Erythroblast (primary cell): ENCODE results near the gene NRP1.

Source experiments
- GATA1 ChIP-seq: IDR thresholded peaks from 2 replicates; pipeline ENCODE4 v1.6.1; 2011; ENCODE audit warnings: low read depth, mild to moderate bottlenecking, control low read depth, low read length, moderate library complexity
- POLR2A ChIP-seq: IDR thresholded peaks from 2 replicates; pipeline ENCODE4 v1.6.1; 2011; ENCODE audit warnings: mild to moderate bottlenecking, low read length

GRCh38 chr10:33242931-33243330, 91.5 kb downstream of the NRP1 start:
- TF ChIP-seq POLR2A: no peak
- TF ChIP-seq GATA1: no peak
